Keratinocyte (primary cell): Measurements from ENCODE around the gene GIMAP4.

Experiments used
- EZH2 ChIP-seq: IDR thresholded peaks from one replicate; pipeline ENCODE4 v1.6.1; 2012; ENCODE audit warnings: inconsistent platforms, mild to moderate bottlenecking, low read length, moderate library complexity
- TF ChIP-seq, protein P1 (sequence below), 3 experiments: IDR thresholded peaks in 1 of 3; conservative IDR thresholded peaks in 1 of 3; optimal IDR thresholded peaks in 1 of 3; 2 replicates in 2 of 3; 3 replicates in 1 of 3; pipeline versions ENCODE3 to v1.5.1; 2011; ENCODE audit warnings: low read length in 3 of 3, mild to moderate bottlenecking in 3 of 3, moderate library complexity in 2 of 3, control low read depth in 1 of 3, inconsistent platforms in 1 of 3; ENCODE audit not compliant: insufficient read depth in 2 of 3; ENCODE audit errors: extremely low read depth in 1 of 3

DNA sequence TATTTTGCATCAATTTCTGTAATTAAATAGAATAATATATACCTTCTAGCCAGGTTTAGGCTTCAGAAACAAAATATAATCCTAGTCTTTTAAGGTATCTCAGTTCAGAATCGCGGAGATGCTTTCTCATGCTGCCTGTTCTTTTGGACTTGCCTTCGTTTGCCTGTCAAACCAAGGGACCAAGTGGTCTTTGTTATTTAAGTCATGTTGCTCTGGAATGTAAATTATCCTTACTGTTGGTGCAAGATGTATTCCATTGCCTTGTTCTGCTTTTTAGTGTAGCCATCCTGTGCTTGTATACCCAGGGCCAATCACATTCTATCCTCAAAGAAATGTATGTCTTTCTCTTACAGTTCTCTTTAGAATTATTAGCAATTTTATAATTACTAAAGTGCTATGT lies 1.1 kb upstream of the GIMAP4 start:
- TF ChIP-seq, protein P1, sequence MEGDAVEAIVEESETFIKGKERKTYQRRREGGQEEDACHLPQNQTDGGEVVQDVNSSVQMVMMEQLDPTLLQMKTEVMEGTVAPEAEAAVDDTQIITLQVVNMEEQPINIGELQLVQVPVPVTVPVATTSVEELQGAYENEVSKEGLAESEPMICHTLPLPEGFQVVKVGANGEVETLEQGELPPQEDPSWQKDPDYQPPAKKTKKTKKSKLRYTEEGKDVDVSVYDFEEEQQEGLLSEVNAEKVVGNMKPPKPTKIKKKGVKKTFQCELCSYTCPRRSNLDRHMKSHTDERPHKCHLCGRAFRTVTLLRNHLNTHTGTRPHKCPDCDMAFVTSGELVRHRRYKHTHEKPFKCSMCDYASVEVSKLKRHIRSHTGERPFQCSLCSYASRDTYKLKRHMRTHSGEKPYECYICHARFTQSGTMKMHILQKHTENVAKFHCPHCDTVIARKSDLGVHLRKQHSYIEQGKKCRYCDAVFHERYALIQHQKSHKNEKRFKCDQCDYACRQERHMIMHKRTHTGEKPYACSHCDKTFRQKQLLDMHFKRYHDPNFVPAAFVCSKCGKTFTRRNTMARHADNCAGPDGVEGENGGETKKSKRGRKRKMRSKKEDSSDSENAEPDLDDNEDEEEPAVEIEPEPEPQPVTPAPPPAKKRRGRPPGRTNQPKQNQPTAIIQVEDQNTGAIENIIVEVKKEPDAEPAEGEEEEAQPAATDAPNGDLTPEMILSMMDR (optimal IDR thresholded peaks at IDR 0.05 in 1 of 3, IDR thresholded peaks at IDR 0.05 in 1 of 3, conservative IDR thresholded peaks at IDR 0.05 in 1 of 3; ENCODE audit: extremely low read depth in 1 of 3, insufficient read depth in 2 of 3, low read length in 3 of 3), result no peak
- TF ChIP-seq EZH2, result no peak
